Measurements from ENCODE around the gene TIAM1.

The TIAM1 gene

DNA sequence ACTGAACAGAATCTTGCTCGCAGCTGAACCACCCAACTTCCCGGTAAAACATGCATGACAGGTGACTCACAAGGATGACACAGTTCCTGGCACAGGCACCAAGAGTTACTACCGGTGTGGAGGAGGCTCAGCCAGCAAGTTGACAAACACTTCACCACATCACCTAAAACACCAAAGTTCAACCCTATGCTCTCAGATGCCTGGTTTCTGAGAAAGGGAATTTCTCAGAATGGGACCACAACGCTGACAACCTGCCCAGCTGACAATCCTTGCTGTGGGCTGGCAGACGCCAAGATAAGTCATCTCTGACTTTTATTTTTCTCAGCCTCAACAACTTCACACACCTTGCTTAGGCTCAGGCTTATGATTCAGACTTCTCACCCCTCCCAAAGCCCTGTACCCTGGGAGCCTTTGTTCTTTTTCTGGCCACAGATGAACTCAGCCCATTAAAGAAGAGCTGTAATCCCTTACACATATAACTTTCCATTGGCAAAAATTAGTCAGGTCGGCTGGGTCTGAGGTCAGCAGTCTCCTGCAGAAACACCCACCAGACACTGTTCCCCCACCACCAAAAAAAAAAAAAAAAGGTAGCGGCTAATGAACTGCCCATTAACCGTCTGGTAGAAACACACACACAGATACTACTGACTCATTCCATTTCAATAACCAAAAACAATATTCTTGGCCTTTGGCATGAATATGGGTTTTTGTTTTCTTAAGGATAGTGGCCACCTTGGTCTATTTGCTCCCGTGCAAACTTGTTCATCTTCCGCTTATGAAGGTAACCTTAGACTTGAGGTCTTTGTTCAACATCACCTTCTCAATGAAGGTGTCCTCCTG is 10.8 kb upstream of the TIAM1 start:
- DNase-seq: no peak

DNA sequence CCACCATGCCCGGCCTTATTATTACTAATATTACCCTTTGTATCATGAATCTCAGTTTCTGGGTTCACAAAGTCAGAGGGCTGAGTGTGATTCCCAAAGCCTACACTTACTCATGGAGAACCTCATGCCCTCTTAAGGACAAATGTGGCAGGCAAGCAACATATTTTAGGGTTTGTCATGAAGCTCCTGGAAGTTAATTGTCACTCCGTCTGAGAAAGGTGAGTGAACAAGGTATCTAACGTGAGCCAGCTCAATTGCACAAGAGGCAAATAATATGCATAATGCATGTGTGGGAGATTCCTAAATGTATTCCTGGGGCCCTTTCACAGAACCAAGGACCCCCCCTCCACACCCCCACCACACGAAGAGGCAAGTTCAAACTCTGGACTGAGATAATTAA is 10.1 kb upstream of the TIAM1 start:
- no peak for DNase-seq

DNA sequence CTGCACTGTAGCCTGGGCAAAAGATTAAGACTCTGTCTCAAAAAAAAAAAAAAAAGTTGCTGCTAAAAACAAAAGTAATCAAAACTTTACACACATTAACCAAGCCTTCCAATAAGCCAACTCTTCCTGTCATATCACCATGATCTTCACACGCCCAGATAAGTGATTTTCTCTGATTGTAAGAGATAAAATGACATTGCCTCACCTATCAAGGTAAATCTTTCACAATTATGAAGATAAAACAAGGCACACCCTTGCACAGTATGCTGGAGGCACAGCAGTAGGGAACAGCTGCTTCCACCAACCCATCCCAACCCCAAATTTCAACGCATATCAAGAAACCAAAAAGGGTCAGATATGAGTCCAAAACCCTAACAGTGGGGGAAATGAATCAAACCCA is 8.8 kb upstream of the TIAM1 start:
- no peak for DNase-seq

DNA sequence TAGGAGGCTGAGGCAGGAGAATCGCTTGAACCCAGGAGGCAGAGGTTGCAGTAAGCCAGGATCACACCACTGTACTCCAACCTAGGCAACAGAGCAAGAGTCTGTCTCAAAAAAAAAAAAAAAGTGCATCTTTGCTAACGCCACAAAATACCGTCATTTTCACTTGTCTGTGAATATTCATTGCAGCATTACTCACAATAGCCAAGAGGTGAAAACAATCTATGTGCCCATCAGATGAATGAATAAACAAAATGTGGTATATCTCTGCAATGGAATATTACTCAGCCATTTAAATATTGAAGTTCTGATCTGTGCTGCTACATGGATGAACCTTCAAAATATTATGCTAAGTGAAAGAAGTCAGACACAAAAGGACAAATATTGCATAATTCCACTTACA is 7.9 kb upstream of the TIAM1 start:
- no peak for DNase-seq

DNA sequence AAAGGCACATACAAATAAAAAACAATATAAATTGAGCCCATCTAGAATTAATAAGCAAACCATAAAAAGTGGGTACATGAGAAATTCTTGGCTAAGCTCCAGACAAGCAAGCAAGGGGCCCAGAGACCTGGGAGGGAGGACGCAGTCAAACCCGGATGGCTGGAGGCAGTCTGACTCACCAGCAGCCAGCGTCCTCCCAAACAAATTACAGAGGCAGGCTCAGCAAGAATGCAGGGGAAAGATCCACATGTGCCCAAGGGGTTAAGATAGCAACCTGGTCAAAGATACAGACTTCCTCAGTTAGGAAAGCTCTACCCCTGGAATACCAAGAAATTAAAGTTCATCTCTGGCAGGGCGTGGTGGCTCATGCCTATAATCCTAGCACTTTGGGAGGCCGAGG is 7.4 kb upstream of the TIAM1 start:
- DNase-seq: no peak

DNA sequence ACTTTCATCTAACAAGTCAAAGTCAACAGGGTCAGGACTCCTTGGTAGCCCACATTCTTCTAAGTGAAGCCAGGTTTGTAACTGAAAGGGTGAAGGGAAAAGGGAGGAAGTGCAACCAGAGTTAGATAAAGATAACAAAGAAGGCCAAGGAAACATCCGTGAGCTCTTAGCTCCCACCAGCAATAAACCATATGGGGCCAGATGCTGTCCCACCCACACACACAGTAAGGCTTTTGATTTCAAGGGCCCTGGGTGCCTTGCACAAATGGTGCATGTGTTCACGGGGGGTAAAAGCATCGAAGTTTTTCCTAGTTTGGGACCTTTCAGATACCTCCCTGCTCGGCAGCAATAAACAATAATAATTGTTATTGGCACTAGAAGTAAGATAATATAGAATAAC is 5.1 kb upstream of the TIAM1 start:
- no peak for DNase-seq

DNA sequence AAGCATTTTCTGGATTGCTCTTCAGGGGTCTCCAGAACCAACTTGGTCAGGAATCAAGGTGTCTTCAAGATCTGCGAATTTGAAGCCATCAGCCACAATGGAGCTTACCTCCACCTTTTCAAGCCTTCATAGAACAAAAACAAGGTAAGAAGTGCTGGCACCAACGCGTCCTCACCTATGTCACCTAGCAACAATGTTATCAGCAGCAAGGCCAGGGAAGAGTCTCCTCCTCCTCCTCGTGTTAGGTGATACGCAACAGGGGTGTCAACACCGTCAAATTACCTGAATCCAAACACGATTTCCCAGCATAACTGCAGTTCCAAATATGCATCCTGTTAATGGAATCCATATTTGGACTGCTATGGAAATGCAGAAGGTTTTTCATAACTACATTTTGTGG is 4.1 kb upstream of the TIAM1 start:
- DNase-seq: no peak

DNA sequence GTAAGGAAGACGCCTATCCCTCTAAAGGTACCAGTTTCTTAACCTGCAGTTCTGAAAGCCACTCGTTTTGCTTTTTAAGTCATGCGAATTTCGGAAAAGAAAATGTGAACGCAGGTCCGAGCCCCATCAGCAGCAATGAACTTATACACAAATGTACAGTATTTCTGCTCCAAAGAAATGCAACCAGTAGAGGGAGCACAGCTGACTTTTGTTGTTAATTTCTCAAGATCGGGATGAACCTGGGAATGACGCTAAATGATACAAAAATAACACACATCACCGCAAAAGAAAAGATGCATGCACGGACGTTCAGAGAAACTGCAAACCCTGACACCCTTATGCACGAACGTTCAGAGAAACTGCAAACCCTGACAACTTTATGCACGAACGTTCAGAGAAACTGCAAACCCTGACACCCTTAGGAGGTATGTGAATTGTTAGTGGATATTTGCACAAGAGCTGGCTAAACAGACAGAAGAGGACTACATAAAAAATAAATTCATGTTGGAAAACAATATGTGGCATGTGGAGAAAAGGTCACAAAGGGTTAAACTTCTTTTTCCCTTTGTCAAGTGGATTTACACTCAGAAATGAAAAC is 3.5 kb upstream of the TIAM1 start:
- no peak for DNase-seq

DNA sequence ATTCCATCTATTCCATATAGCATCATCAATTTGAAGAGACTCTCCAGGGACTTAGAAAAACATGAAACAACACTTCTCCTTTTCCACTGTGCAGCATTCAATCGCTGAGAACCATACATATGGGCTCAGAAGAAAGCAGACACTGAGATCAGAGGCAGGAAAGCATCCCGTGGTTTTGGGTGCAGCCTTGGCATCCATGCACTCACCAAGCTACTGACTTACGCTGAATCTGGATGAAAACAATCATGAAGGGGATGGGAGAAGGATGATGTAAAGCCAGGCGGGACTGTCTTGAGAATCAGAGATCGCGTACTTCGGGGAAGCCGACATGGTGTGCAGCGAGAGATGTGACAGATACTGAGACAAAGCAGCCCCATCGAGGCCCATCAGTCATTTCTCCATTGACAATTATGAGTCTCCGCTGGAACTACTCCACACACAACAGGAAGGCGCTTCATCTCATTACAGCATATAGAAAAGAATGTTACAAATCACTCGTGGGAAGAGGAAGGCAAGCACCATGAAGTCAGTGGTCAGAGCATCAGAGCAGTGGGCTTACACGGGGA is 2.3 kb upstream of the TIAM1 start:
- DNase-seq: no peak

DNA sequence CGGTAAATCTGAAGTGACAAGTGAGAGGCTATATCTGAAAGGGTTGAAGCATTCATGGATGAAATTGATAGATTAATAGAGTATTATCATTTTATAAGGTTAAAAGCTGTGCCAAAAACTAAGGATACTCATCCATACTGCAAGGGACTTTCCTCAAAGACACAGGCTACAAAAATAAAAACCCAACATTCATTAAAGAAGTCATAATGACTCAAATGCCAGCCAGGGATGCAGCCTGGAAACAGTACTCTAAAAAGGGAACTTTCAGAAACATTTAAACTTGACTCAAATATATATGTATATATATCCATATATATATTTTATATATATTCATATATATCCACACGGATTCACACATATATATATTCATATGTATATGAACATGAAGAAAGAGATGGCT is 1.1 kb upstream of the TIAM1 start:
- no peak for DNase-seq

DNA sequence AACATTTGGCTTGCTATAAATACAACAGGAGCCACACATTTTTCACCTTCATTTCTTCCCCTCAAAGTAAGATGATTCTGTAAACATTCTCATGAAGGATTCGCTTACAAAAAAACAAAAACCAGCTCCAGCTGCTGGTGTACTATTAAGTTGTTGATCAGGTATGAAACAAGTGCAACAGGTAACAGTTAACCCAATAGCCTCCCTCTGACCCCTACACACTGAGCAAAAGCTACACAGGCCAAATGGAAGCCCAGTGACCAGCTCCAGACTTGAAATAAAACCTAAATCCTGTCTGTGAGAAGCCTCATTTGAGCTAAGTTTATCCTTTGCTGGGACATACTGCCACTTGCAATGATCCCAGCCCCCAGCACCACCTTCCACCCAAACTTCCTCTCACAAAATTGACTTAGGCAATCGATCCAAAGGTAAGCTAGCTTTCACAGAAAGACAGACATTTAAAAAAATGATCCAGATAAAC is 991 bp downstream of the TIAM1 start:
- DNase-seq: no peak

DNA sequence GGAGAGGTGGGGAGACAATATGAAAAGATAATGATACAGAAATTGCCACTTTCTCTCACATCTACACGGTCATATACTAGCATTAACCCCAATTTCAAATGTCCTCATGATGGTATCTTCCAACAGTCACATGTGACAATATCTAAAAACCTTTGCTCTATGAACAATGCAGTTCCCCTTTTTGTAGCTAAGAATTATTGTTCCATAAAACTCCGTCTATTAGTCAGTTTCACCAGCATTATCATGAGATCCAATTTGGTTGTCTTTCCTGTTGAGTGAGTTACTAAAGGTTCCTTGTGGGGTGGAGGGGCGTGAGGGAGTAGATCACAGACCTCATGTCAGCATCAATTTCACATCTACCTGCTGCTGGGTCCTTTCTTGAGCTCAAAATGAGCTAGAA is 1.7 kb downstream of the TIAM1 start:
- no peak for DNase-seq

DNA sequence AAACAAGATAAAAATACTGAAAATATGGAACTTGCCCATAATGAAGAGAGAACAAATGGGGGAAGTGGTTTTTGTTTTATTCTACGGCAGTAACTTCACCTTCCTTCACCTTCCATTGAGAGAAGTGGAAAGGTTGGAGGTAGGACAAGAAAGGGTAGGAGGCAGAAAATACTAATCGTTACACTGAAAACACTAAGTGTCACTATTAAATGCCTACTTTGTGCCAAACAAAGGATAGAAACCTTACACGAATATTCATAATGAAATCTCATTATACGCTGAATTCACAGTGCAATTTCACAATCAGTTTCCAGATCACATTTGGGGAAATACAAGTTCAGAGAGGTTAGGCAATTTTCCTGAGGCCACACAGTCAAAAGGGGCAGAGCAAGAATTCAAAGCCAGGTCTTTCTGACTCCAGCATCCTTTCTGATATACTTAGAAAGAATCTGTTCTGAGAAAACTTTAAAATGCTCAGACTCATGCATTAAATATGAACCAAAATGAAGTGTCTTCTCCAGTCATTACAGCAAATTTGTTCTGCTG is 3.0 kb downstream of the TIAM1 start:
- no peak for DNase-seq

DNA sequence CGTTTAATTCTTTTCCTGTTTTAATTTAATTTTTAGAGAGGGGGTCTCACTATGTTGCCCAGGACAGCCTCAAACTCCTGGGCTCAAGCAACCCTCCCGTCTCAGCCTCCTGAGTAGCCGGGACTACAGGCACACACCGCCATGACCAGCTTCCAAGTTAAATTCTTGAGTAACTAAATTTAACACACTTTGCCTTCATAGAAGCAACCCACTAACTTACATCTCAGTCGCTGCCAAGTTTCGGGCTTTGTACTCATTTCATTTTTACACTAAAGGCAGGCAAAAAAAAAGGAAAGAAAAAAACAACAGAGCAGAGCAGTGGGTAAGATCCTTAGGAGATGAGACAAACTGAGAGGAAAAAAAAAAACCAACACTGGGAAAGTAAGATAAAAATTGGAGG is 3.5 kb downstream of the TIAM1 start:
- DNase-seq: no peak

DNA sequence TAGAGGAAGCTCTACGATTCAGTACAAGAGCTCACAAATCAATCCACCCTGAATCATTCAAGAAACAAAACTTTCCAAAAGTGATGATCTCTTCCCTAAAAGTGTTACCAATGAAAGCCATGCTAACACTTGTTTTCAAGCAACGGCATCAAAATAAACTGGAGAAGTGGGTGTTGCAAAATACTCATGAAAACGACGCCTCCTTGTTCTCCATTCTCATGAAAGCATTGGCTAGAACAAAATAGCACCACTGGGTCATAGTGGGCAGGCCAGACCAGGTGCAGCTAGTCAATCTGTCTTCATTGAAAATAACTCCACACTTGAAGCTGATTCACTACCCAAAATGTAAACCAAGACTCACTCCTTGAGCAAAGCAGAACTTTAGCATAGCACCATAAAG is 4.3 kb downstream of the TIAM1 start:
- no peak for DNase-seq

DNA sequence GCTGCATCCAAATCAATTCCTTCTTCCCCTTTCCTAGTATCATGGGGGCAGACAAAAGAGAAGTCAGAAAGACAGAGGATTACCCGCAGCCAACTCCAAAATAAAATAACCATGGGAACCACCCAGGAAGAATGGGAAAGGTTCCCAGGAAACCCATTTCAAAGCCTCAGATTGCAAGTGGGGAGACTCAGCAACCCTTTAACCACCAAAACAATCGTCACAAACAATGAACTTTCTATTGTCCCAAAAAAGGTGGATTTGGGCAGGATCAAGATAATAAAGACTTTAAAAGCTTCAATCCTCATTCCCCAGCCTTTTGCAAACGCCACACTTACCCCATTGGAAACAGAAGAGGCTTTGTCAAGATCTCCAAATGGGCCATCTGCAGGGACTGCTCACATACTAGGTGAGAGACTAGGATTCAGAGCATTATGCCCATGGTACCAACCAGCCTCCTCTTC is 5.1 kb downstream of the TIAM1 start:
- no peak for DNase-seq

DNA sequence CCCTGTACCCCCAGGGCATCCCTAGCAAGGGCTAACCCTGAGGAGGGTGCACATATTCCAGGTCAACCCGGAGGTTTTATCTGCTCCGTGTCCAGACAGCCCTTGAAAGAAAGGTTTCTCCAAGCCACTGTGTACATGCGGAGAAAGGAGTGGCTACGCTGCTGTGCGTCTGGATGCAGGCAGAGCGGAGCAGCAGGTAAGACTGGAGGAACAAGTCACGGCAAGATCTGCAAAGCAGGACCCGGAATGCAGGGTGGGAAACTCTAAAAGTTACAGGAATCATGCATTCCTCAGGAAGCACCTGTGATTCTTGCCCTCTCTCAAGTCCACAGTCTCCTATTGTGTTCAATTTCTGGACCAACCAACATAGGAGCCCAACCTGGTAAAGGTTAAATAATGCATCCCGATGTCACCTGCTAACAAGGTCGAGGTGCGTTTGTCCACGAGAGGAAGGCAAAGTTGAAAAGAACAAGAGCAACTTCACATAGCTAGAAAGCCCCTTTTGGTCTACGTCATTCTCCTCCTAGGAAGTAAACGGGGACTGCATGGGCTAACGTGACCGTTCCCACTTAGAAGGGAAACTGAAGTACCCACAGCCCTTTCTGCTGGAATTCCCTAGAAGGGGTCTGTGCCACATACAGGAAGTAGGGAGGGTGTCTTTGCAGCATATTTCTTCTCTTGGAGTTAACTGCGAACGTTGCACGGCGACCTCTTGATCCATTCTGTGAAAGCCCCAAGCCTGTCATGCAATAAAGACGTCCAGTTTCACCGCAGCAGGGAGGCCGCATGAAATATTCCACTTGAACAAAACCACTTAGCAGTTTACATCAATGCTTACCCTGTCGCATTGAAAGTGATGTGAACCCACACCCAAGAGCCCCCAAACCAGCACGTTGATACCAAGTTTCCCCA is 5.8 kb downstream of the TIAM1 start:
- DNase-seq: no peak

DNA sequence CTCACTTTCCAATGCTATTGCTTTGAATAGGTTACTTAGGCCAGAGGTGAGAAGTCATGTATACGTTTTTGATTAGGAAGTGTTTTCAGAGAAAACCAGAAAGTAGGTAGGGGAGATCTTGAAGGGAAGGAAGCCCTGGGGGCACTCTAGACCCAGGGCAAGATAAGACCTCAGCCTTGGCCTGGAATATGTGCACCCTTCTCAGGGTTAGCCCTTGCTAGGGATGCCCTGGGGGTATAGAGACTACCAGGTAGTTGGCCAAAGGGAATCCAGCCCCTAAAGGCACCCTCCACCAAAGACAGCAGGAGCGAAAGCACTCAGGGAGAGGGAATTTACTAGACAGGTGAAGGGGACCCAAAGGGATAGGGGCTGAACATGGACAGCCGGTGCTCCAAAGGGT is 7.0 kb downstream of the TIAM1 start:
- no peak for DNase-seq

DNA sequence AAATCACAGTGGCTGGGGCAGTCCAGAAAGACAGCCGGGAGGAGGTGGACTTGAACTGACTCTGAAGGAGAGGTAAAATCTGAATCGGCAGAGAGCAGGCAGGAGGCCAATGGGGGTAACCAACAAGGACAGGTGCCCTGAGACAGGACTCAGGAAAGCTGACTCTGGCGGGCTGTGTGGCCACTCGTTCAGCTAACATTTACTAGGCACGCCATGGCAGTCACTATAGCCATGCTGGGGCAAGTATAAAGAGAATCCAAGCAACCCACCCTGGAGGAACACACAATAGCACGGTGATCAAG is 7.4 kb downstream of the TIAM1 start:
- DNase-seq: no peak

DNA sequence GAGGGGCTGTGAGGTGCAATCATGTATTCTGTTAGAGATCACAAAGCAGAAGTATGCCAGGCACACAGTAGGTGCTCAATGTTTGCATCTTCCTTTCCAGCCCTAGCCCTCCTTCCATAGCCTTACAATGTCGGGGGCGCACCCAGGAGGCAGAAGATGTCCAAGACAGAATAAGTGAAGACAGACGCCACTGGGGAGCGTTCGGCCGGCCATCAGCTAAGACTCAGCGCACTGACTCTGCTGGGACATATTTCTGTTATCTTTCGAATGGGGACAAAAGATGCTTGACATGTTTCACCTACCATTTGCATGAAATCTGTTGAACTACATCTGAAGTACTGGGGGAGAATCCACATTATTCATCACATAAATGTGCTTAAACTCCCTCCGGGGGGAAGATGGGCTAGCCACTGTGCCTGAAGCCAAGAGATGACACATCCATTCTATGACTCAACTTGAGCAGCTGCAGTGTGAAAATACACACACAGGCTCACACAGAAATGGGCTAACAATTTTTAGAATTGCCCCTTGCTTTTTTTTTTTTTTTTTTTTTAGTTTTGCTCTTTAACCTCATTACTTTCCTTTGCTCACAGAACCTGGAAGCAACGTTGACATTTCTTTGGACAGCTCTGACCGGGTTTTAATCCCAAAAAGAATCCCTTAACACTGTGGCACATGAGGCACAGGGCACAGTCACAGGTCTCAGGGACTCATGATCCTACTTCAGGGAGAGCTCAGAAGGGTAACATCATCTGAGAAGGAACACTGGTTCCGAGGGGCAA is 7.9 kb downstream of the TIAM1 start:
- no peak for DNase-seq

DNA sequence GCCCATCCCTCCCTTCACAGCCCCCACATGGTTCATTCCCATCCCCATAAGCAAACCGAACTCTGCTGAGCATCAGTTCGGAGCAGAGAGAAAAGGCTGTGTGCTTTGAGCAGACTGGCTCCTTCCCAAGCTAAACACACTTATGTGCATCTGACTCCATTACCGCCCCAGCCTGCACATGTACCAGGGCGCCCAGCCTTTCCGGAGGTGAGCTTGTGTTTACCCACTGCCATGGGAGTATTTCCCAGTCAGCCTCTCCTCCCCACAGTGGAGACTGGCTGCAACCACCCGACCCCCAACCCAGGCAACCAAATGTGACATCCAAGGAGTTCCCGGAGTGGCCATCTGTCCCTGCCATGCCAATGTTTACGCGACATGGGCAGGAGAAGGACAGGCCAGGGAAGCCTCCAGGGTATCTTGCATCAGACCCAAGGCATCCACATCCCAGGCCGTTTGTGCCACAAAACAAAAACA is 9.4 kb downstream of the TIAM1 start:
- DNase-seq: no peak

DNA sequence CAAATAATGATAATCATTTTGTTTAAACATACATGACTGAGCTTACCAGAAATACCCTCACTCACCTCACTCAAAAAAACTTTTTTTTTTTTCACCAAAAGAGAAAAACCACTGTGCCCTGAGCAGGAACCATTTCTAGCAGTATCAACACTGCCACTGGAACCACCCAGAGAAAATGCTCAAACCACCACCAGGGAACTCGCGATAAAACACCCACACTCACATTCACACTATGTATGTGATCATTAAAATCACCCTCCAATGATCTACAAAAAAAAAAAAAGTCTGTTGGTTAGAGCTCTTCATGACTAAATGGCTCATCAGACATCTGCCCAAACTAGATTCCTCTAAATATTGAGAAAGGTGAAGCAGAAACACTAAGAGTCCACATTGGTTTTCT is 11.5 kb downstream of the TIAM1 start:
- DNase-seq: no peak
